H9 (cell line): ENCODE measurements around the gene LIM2. TPM values are rescaled to one million over a fixed set of nuclear protein-coding genes. Genes with fewer than 3 reads are reported as not detected.

Experiments used
- DNase-seq: peaks from one replicate; pipeline ENCODE4 v3.0.0-alpha.2; 2017
- H2AFZ ChIP-seq: one replicate; pipeline ENCODE4 v1.6.1; 2013; ENCODE audit warnings: mild to moderate bottlenecking, low read length, control low read depth, moderate library complexity
- H2AK5ac ChIP-seq: 2 replicates; pipeline ENCODE4 v1.6.1; 2013; ENCODE audit warnings: low read length, control low read depth, mixed read lengths; ENCODE audit not compliant: insufficient read length
- H2BK120ac ChIP-seq: one replicate; pipeline ENCODE4 v1.6.1; 2013; ENCODE audit warnings: low read depth, mild to moderate bottlenecking, low read length, control low read depth, inconsistent platforms; ENCODE audit not compliant: poor library complexity, severe bottlenecking
- H2BK12ac ChIP-seq: 2 replicates; pipeline ENCODE4 v1.6.1; 2013; ENCODE audit warnings: low read length, control low read depth, mixed read lengths, low read depth; ENCODE audit not compliant: insufficient read length
- H2BK15ac ChIP-seq: 2 replicates; pipeline ENCODE4 v1.6.1; 2013; ENCODE audit warnings: low read depth, low read length, control low read depth
- H2BK20ac ChIP-seq: one replicate; pipeline ENCODE4 v1.6.1; 2013; ENCODE audit warnings: low read depth, mild to moderate bottlenecking, low read length, control low read depth, inconsistent platforms; ENCODE audit not compliant: poor library complexity, severe bottlenecking
- H2BK5ac ChIP-seq: 2 replicates; pipeline ENCODE4 v1.6.1; 2013; ENCODE audit warnings: low read length, control low read depth, mixed read lengths; ENCODE audit not compliant: insufficient read length
- H3K14ac ChIP-seq: 2 replicates; pipeline ENCODE4 v1.6.1; 2013; ENCODE audit warnings: low read length, control low read depth; ENCODE audit not compliant: insufficient read depth
- H3K18ac ChIP-seq: 2 replicates; pipeline ENCODE4 v1.6.1; 2013; ENCODE audit warnings: low read depth, mild to moderate bottlenecking, mixed read lengths, low read length, control low read depth; ENCODE audit not compliant: insufficient read length
- H3K23ac ChIP-seq: 2 replicates; pipeline ENCODE4 v1.6.1; 2013; ENCODE audit warnings: low read length, control low read depth, mixed read lengths, low read depth; ENCODE audit not compliant: insufficient read length
- H3K23me2 ChIP-seq: 2 replicates; pipeline ENCODE4 v1.6.1; 2013; ENCODE audit warnings: low read depth, mild to moderate bottlenecking, mixed read lengths, low read length, control low read depth; ENCODE audit not compliant: insufficient read length, poor library complexity, severe bottlenecking
- H3K27ac ChIP-seq: 2 replicates; pipeline ENCODE4 v1.5.1; 2013; ENCODE audit warnings: low read length, control low read depth, mixed read lengths, low read depth; ENCODE audit not compliant: insufficient read length
- H3K27me3 ChIP-seq: 2 replicates; pipeline ENCODE4 v1.6.1; 2013; ENCODE audit warnings: low read length, control low read depth, inconsistent platforms; ENCODE audit not compliant: insufficient read depth
- H3K4ac ChIP-seq: 2 replicates; pipeline ENCODE4 v1.6.1; 2013; ENCODE audit warnings: low read depth, mild to moderate bottlenecking, control low read depth, inconsistent platforms, low read length, moderate library complexity
- H3K4me1 ChIP-seq: 2 replicates; pipeline ENCODE4 v1.6.1; 2013; ENCODE audit warnings: low read length, control low read depth, inconsistent platforms; ENCODE audit not compliant: insufficient read depth
- H3K4me2 ChIP-seq: 2 replicates; pipeline ENCODE4 v1.6.1; 2013; ENCODE audit warnings: low read length, control low read depth, mixed read lengths; ENCODE audit not compliant: insufficient read length, insufficient read depth
- H3K56ac ChIP-seq: 2 replicates; pipeline ENCODE4 v1.6.1; 2013; ENCODE audit warnings: low read depth, mild to moderate bottlenecking, mixed read lengths, low read length, control low read depth; ENCODE audit not compliant: insufficient read length
- H3K79me1 ChIP-seq: 2 replicates; pipeline ENCODE4 v1.6.1; 2013; ENCODE audit warnings: low read depth, mild to moderate bottlenecking, moderate library complexity, low read length, control low read depth, inconsistent platforms; ENCODE audit not compliant: insufficient read depth, poor library complexity, severe bottlenecking
- H3K79me2 ChIP-seq: 2 replicates; pipeline ENCODE4 v1.6.1; 2013; ENCODE audit warnings: low read length, control low read depth, inconsistent platforms; ENCODE audit not compliant: insufficient read depth
- H3K9ac ChIP-seq: 2 replicates; pipeline ENCODE4 v1.6.1; 2013; ENCODE audit warnings: low read length, control low read depth, mixed read lengths; ENCODE audit not compliant: insufficient read length; ENCODE audit errors: extremely low read depth
- H3K9me3 ChIP-seq: one replicate; pipeline ENCODE4 v1.6.1; 2013; ENCODE audit warnings: low read depth, low read length, inconsistent platforms; ENCODE audit not compliant: control insufficient read depth
- H3T11ph ChIP-seq: one replicate; pipeline ENCODE4 v1.6.1; 2013; ENCODE audit warnings: mild to moderate bottlenecking, low read length, control low read depth, inconsistent platforms
- H4K20me1 ChIP-seq: one replicate; pipeline ENCODE4 v1.6.1; 2013; ENCODE audit not compliant: control insufficient read depth, insufficient read length, insufficient read depth
- H4K5ac ChIP-seq: 2 replicates; pipeline ENCODE4 v1.6.1; 2013; ENCODE audit warnings: low read depth, mild to moderate bottlenecking, mixed read lengths, low read length, control low read depth; ENCODE audit not compliant: insufficient read length
- H4K8ac ChIP-seq: replicated peaks from 2 replicates; pipeline ENCODE4 v1.6.1; 2013; ENCODE audit warnings: low read length, control low read depth, mixed read lengths, low read depth; ENCODE audit not compliant: insufficient read length
- H4K91ac ChIP-seq: 2 replicates; pipeline ENCODE4 v1.6.1; 2013; ENCODE audit warnings: low read depth, mild to moderate bottlenecking, moderate library complexity, mixed read lengths, low read length, control low read depth; ENCODE audit not compliant: insufficient read length
- H3K27ac Mint-ChIP-seq, 3 experiments: 2 replicates in 2 of 3; 3 replicates in 1 of 3; pipeline ENCODE4 v1.8.0; 2020 to 2021; ENCODE audit warnings: mixed read lengths in 3 of 3, mild to moderate bottlenecking in 1 of 3, moderate library complexity in 1 of 3
- H3K27me3 Mint-ChIP-seq: 2 replicates; pipeline ENCODE4 v1.8.0; 2021; ENCODE audit warnings: low read depth, mild to moderate bottlenecking, moderate library complexity, mixed read lengths
- H3K36me3 Mint-ChIP-seq, 3 experiments: 2 replicates in 2 of 3; 3 replicates in 1 of 3; pipeline ENCODE4 v1.8.0; 2020 to 2021; ENCODE audit warnings: low read depth in 3 of 3, mixed read lengths in 3 of 3; ENCODE audit not compliant: insufficient read depth in 1 of 3
- H3K4me1 Mint-ChIP-seq, 2 experiments: 2 replicates each; pipeline ENCODE4 v1.8.0; 2020; ENCODE audit warnings: mixed read lengths in 2 of 2
- H3K4me3 Mint-ChIP-seq, 2 experiments: 2 replicates in 1 of 2; 3 replicates in 1 of 2; pipeline ENCODE4 v1.8.0; 2020 to 2021; ENCODE audit warnings: mild to moderate bottlenecking in 2 of 2, mixed read lengths in 2 of 2, moderate library complexity in 1 of 2
- H3K9me3 Mint-ChIP-seq, 2 experiments: 2 replicates in 1 of 2; 3 replicates in 1 of 2; pipeline ENCODE4 v1.8.0; 2020; ENCODE audit warnings: mild to moderate bottlenecking in 2 of 2, mixed read lengths in 2 of 2, moderate library complexity in 1 of 2
- WGBS: extraction: QIAGEN DNeasy Blood & Tissue Kit; methylation state at CpG from one replicate; pipeline ENCODE4 v1.1.7; 2013; ENCODE audit warnings: missing lambda C conversion rate, low lambda C conversion rate, mixed read lengths; ENCODE audit not compliant: insufficient read length; ENCODE audit errors: extremely low coverage; 5-methylcytosine and 5-hydroxymethylcytosine counted together
- total RNA-seq: library from RNA; stranded (reverse); gene quantifications from 2 replicates; pipeline ENCODE4 v1.2.1, GENCODE V29; 2021
- TF ChIP-seq, protein P1 (sequence below): fragments of 200-600 bp; sonication (generic); conservative IDR thresholded peaks from 3 replicates; pipeline ENCODE4 v1.8.0; 2021; ENCODE audit warnings: antibody characterized with exemption, mild to moderate bottlenecking

LIM2 gene
- total RNA-seq, 1 experiment from 2014 or later: not detected

DNA sequence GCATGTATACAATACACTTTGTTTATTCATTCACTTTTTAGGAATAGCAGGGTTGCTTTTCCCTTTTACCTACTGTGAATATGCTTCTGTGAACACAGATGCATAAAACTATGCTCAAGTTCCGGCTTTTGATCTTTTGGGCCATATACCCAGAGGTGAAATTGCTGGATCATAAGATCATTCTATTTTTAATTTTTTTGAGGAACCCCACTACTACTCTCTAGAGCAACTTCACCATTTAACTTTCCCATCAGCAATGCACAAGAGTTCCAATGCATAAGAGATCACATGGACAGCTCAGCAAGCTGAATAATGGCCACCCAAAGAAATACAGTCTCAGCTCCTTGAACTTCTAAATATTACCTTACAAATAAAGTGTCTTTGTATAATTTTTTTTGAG, 46.7 kb upstream of the LIM2 start:
- peaks cover 44% of the 10 kb centered on the region for H3K27me3 Mint-ChIP-seq
- no peak overlapping the region for H3K27ac ChIP-seq

More for the DNA sequence above, 46.7 kb upstream of the LIM2 start:
- Mint-ChIP-seq H3K4me3 (no peak overlapping the region), H3K4me1 (peaks cover 2 to 4% of the 10 kb centered on the region in 2 experiments; a peak in 2 of 4 replicates), H3K9me3 (peaks cover 0 to 11% of the 10 kb centered on the region in 2 experiments; a peak in 3 of 5 replicates), H3K36me3 (no peaks in the 10 kb centered on the region), H3K27ac (no peak overlapping the region)
- WGBS: no CpG with 5 or more reads among the region's 1 CpG
- H3K23me2 ChIP-seq: no peaks in the 10 kb centered on the region
- no peak overlapping the region for H2BK15ac ChIP-seq
- H2AK5ac ChIP-seq: no peak overlapping the region
- H2BK12ac ChIP-seq: no peak overlapping the region
- H3K79me2 ChIP-seq: no peaks in the 10 kb centered on the region
- H3K14ac ChIP-seq: no peak overlapping the region
- H4K20me1 ChIP-seq: no peaks in the 10 kb centered on the region
- H2BK5ac ChIP-seq: no peak overlapping the region
- H3K9me3 ChIP-seq: no peaks in the 10 kb centered on the region
- no peaks in the 10 kb centered on the region for H3K79me1 ChIP-seq
- no peak overlapping the region for H2BK20ac ChIP-seq
- no peak overlapping the region for H4K91ac ChIP-seq
- no peak overlapping the region for H3K9ac ChIP-seq
- no peak overlapping the region for H4K5ac ChIP-seq
- no peak overlapping the region for H3T11ph ChIP-seq
- no peak for DNase-seq
- H3K56ac ChIP-seq: no peak overlapping the region
- no peak overlapping the region for H2AFZ ChIP-seq
- H3K23ac ChIP-seq: no peak overlapping the region
- TF ChIP-seq, protein P1, sequence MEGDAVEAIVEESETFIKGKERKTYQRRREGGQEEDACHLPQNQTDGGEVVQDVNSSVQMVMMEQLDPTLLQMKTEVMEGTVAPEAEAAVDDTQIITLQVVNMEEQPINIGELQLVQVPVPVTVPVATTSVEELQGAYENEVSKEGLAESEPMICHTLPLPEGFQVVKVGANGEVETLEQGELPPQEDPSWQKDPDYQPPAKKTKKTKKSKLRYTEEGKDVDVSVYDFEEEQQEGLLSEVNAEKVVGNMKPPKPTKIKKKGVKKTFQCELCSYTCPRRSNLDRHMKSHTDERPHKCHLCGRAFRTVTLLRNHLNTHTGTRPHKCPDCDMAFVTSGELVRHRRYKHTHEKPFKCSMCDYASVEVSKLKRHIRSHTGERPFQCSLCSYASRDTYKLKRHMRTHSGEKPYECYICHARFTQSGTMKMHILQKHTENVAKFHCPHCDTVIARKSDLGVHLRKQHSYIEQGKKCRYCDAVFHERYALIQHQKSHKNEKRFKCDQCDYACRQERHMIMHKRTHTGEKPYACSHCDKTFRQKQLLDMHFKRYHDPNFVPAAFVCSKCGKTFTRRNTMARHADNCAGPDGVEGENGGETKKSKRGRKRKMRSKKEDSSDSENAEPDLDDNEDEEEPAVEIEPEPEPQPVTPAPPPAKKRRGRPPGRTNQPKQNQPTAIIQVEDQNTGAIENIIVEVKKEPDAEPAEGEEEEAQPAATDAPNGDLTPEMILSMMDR: no peak
- no peak overlapping the region for H3K18ac ChIP-seq
- no peak overlapping the region for H3K4ac ChIP-seq
- no peak overlapping the region for H2BK120ac ChIP-seq
- H3K27me3 ChIP-seq: no peaks in the 10 kb centered on the region
- H4K8ac ChIP-seq: no peak overlapping the region
- no peak overlapping the region for H3K4me2 ChIP-seq
- H3K4me1 ChIP-seq: no peaks in the 10 kb centered on the region
